ENCODE data around the gene ACTL6B.
"Not testable (repeated sequence)": the region's sequence is repeated elsewhere in the genome, so short reads cannot be mapped to it uniquely, and the experiment has no call there.

The ACTL6B gene

DNA sequence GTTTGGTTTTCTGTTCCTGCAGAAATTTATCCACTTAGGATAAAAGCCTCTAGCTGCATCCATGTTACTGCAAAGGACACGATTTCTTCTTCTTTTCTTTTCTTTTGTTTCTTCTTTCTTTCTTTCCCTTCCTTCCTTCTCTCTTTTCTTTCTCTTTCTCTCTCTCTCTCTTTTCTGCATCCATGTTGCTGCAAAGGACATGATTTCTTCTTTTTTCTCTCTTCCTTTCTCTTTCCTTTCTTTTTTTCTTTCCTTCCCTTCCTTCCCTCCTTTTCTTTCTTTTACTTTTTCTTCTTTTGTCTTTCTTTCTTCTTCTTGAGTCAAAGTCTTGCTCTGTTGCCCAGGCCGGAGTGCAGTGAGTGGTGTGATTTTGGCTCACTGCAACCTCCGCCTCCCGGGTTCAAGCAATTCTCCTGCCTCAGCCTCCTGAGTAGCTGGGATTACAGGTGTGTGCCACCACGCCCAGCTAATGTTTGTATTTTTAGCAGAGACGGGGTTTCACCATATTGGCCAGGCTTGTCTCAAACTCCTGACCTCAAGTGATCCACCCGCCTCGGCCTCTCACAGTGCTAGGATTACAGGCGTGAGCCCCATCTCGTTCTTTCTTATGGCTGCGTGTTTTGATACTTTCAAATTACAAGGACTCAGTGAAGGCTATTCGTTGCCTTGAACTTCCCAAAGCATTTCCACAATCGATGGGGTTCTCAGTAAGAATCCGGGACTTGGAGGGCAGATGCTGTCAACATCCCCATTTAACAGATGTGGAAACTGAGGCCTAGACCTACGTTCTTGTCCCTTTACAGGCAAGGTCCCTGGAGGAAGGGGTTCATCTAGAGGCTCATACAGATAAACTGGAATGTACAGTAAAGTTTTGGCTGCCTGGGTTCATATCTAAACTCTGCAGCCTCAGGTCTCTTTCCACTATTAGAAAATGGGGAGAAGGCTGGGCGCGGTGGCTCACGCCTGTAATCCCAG, 15.4 kb upstream of the ACTL6B start:
- no peak for ATAC-seq

DNA sequence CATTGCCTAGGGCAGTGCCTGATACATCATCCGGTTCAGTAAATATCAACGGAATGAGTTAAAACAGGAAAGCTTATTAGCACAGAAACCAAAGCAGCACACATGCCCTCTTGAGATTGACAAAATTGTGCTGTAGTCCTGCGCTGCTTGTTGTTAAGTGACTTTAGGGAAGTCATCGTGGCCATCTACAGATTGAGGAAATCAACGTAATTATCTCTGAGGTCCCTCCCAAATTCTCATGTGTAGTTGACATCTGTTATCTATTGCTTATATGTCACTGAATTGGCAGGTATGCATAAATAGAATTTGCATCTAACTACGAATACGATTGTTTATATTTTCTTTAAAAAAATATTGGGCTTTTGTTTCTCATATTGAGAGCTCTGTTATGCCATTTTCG, 13.8 kb upstream of the ACTL6B start:
- ATAC-seq = no peak

DNA sequence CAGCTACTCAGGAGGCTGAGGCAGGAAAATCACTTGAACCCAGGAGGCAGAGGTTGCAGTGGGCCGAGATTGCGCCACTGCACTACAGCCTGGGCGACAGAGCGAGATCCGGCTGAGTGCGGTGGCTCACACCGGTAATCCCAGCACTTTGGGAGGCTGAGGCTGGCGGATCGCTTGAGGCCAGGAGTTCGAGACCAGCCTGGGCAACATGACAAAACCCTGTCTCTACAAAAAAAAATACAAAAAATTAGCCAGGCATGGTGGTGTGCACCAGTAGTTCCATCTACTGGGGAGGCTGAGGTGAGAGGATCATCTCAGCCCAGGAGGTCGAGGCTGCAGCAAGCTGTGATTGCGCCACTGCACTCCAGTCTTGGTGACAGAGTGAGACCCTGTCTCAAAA, 12.9 kb upstream of the ACTL6B start:
- not testable (repeated sequence) for ATAC-seq

DNA sequence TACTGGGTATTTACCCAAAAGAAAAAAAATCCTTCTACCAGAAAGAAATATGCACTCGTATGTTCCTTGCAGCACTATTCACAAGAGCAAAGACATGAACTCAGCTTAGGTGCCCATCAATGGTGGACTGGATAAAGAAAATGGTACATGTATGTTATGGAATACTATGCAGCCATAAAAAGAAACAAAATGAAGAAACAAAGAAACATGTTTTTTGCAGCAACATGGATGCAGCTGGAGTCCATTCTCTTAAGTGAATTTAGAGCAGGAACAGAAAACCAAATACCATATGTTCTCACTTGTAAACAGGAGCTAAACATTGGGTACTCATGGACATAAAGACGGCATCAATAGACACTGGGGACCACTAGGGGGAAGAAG, 11.8 kb upstream of the ACTL6B start:
- ATAC-seq = no peak

DNA sequence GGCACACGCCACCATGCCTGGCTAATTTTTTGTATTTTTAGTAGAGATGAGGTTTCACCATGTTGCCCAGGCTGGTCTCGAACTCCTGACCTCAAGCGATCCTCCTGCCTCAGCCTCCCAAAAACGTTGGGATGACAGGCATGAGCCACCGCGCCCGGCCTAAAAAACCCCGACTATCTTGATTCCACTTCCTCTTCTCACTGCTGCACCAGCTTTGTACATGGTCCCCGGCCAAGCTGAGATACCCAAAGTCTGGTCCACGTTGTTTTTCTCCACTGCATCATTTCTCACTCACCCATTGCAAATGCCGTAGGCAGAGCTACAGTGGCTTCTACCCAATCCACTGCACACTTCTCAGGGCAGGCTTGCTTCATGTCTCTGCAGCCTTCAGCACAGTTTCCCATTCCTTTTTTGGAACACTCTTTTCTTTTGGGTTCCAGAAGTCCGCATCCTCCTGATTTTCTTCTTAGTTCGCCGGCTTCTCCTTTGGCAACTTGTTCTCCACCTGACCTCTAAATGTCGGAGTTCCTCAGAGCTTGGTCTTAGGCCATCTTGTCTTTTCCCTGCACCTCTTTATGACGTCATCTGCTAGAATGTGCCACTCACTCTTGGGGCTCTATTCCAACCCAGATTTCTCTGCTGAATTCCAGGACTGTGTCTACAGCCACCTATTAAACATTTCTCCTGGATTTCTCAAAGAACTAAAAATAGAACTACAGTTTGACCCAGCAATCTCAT, 11.3 kb upstream of the ACTL6B start:
- ATAC-seq = no peak

DNA sequence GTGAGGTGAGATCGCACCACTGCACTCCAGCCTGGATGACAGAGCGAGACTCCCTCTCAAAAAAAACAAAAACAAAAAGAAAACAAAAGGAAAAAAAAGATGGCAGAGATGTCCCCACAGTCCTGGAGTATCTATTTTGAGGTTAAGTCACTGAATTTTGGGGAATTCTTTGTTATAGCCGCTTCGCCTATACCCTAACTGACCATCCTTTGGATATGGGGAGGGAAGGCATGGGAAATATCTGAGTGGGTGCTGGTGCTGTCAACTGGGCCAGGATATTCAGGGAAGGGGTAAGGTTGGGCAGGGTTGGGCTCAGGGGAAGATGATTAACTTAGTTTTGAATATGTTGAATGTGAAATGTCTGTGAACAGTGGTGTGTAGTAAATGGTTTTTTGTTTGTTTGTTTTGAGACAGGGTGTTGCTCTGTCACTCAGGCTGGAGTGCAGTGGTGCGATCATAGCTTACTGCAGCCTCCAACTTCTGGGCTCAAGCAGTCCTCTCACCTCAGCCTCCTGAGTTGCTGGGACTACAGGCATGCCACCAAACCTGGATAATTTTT, 9.0 kb upstream of the ACTL6B start:
- ATAC-seq = no peak

DNA sequence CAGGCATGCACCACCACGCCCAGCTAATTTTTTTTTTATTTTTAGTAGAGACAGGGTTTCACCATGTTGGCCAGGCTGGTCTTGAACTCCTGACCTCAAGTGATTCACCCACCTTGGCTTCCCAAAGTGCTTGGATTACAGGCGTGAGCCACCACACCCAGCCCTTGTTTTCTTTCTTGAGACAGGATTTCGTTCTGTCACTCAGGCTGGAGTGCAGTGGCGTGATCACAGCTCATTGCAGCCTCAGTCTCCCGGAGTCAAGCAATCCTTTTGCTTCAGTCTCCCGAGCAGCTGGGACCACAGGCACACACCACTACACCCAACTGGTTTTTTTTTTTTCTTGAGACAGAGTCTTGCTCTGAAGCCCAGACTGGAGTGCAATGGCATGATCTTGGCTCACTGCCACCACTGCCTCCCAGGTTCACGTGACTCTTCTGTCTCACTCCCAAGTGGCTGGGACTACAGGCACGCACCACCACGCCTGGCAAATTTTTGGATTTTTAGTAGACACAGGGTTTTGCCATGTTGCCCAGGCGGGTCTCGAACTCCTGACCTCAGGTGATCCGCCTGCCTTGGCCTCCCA, 6.0 kb upstream of the ACTL6B start:
- ATAC-seq = not testable (repeated sequence)

DNA sequence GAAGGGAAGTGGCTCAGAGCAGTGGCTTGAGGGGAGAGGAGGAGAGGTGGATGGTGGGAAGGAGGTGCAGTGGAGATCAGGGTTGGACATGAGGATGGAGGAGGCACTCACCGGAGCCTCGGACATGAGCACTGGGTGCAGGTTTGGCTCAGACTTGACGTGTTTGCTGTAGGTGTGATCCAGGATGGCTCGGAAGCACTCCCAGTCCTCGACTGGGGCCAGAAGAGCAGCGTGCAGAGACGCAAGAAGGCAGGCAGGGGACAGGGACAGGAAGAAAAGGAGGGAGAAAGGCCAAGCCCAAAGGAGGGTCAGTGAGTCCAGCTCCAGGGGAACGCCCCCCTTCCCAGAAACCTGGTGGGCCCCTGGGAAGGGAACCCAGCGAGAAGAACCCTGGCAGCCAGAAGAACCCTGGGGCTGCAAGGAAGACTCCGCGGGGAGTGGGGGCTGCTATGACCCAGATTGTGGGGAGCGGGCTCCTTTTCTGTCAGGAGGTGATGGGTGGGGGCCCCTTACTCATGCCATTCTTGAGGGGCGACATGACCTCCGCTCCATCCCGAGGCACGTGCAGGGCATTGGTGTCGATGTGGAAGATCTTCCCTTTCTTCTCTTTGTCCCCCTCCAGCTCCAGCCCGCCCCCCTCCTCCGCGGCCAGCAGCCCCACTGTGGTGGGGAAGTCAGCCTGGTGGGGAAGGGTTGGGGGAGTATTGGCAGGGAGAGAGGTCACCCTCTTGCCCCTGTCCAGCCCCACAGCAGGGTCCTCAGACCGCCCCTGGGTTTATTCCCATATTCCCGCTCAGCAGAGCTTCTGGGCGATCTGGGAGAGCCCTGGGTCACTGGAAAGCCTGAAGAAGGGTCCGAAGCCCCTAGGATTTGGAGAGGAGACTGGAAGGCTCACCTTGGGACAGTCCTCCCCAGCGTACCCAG, 1.1 kb downstream of the ACTL6B start:
- ATAC-seq = no peak

DNA sequence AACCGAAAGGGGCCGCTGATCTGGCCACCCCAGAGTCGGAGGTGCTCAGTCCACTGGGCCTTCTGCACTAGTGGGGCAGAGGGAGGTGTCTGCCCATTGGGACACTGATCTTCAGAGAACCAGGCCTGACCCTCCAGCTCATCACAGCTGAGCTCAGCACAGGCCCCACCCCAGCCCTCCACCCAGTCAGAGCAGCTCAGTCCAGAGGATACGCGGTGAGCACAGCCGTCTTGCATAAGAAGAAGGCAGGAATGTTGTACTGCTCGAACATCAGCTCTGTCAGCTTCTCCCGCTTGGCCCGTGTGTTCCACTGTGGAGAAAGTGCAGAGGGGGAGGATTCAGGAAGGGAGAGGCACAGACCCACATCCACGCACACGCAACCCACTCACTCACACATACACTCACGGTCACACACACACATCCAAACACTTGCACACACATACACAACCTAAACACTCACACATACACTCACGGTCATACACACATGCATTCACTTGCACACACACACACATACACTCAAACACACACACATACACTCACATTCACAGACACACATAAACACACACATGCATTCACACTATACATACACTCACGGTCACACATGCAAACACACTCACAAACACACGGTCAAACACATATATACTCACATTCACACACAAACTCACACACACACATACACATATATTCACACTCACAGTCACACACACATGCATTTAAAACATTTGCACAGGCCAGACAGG, 6.3 kb downstream of the ACTL6B start:
- no peak for ATAC-seq

DNA sequence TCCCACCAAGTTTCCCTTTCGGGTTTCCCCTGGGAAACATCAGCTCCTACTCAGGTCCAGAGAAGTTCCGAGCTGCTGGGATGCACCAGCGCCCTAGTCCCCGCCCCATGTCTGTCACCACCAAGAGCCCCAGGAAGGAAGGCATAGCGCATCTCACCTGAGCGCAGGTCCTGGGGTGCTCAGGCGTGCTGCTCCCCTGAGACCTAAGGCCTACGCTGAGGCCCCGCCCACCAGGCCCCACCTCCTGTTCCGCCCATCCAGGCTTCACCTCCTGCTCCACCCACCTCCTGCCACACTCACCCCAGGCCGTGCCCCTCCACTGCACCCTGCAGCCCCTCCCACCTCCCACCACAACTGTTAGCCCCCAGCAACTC, 13.7 kb downstream of the ACTL6B start:
- ATAC-seq = peak; percentile 27 to 28

DNA sequence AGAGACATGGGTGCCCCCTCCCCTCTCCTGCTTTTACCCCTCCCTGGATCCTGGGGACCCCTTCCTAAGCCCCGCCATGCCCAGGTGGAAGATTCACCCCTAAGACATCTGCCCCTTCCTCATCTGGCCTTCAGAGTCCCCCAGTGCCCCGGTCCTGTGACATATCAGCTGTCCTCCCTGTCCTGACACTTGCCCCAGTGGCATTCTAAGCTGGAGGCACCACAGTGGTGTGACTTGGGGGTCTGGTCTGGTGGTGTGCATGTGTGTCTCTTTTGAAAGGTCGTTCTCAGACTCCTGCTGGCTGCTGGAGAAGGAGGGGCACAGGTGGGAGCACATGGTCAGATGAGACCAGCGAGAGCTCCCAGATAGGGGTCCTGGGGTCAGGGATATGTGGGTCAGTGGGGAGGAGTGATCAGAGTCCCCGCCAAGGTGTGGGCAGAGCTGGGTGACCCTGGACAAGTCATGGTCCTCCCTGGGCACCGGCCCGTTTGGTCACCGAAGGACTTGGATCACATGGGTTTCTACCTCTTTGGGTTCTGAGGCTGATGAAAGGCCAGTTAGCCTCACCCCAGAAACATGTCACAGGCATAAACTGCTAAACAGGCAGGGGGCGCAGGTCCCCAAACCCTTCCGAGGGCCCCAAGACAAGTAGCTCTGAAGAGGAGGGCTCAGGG, 14.3 kb downstream of the ACTL6B start:
- no peak for ATAC-seq

DNA sequence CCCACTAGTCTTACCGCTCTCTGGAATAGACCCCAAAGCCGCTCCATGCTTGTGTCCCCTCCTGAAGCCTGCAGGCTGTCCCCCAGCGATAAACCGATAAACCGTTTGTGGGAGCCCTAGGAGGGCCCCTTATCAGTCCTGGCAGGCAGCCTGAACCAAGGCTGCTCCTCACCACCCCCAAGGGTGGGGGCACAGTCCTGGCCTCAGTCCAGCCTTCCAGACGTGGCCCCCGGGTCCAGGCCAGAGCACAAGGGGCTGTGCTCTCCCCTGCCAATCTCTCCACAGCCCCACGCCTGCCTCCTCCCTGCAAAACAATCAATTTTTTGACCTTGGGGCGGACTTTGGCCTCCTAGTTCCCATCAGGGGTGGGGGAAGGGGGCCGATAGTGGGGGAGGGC, 14.8 kb downstream of the ACTL6B start, which contains the start of gene TFR2:
Gene TFR2 (minus strand): TSS at position 90 of the 397 bp plus-strand sequence. CDS start 43 bp downstream, at position 47.
- ATAC-seq = no peak

DNA sequence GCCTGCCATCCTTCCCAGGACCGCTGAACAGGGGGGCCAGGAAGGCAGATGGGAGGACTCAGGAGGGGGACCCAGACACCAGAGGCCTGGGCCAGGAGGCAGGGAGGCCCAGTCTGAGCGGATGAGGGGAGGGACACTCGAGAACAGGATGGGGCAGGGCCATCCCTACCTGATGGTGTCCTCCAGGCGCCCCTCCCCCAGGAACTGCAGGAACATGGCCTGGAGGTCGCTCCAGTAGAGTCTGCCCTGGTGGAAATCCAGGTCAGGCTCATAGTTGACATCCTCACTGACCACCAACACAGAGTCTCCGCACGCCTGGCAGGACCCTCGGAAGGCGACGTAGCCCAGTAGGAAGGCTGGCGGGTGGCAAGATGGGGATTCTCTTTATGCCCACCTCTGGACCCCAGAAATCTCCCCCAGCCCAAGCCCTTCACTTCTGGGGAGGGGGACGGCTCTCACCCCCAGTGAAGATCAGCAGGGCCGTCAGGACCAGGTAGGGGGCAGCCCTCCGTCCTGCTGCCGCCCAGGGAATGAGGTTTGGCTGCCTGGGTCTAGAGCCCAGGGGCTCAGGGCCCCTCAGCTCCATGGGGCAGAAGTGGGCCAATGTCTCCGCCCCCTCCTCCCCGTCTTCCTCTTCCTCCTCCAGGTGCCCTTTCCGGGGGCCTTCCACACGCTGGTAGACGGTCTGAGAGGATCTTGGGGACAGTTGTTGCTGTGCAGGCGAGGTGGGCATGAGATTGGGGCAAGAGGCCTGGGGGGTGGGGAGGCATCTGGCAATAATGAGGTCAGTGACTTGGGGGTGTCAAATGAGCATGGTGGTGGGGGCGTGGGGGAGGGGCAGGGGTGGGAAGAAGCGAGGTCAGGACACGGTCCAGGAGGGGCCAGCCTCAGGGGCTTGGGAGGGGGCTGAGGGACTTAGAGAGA, 15.5 kb downstream of the ACTL6B start:
- ATAC-seq = no peak

DNA sequence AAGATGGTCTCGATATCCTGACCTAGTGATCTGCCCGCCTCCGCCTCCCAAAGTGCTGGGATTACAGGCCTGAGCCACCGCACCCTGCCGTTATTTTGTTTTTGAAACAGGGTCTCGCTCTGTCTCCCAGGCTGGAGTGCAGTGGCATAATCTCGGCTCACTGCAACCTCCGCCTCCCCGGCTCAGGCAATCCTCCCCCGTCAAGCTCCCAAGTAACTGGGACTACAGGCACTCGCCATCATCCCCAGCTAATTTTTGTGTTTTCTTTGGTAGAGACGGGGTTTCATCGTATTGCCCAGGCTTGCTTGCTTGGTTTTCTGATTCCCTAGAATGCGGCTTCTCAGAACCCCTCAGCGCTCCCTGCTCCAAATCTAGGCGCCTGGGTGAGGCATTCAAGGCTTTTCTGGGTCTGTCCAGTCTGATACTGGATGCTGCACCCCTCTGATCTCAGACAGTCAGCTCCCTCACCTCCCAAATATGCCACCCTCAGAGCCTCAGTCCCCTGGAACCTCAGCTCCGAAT, 16.2 kb downstream of the ACTL6B start:
- no peak for ATAC-seq

DNA sequence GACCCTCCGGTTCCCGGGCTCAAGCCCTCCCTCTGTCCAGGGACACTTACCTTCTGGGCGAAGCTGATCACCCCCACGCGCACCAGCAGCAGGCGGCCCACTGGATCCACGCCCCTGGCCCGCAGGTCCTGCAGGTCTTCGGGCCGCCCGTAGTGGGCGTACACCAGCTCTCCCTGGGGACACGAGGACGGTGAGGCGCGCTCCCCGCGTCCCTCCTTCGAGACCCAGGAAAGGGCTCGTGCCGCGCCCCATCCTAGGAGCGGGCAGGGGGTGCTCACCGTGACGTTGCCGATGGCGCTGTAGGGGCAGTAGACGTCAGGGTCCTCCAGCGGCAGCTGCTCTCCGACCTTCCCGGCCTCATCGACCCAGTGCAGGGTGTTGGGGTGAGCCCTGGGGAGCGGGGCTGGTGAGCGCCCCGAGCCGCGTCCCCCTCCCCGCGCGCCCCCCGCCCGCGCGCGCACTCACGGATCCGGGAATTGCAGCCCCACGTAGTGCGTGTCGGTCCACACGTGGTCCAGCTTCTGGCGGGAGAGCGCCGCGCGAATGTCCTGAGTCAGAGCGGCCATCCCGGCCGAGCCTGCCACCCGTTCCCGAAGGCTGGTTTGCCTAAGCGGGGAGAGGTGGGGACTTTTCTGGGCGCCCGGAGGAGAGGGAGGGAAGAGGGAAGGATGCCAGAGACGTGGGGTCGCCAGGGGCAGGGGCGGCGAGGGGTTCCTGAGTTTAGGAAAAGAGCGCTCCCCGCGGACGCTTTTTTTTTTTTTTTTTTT, 23.1 kb downstream of the ACTL6B start:
- peak; percentile 81 to 84 for ATAC-seq

DNA sequence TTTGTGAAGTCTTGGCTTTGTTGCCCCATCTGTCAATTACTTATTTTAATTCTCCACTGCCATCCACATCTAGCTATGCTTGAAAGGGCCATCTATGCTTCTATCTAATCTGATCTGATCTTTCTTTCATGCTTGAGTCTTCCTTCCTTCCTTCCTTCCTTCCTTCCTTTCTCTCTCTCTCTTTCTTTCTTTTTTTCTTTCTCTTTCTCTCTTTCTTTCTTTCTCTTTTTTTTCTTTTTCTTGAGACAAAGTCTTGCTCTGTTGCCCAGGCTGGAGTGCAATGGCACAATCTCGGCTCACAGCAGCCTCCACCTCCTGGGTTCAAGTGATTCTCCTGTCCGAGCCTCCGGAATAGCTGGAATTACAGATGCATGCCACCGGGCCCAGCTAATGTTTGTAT, 26.2 kb downstream of the ACTL6B start:
- no peak for ATAC-seq

DNA sequence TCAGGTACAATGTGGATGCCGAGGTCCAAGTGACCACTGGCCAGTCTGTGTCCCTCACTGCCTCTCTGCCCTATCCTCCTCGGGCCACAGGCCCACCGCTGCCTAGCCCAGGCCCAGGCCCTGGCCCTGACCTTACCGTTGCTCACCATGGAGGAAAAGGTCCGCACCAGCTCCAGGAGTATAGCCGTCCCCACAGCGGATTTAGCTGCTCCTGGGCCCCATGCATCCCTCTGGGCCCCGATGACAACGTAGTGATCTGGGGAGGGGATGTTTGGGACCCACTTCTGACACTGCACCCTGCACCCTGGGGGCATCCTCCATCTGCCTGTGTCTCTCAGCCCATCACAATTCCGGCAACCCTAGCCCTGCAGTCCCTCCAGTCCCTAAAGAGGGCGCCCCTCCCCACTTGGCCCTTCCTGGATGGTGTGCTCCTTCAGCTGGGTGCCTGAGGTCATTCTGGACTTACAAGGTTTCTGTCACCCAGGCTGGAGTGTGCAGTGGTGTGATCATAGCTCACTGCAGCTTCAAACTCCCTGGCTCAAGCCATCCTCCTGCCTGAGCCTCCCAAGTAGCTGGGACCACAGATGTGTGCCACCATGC, 27.0 kb downstream of the ACTL6B start:
- ATAC-seq = no peak

DNA sequence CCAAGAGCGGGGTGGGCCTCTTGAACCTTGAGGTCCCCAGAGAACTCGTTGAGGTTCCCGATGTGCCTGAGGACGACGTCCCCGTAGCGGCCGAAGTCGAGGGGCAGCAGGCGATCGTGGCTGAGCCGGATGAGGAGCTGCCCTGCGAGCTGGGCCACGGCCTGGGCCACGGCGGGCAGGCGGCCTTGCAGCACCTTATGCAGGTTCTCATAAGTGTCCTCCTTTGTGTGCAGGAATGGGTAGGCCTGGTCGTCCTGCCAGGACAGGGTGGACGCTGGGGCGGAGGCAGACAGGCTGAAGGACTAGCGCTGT, 29.1 kb downstream of the ACTL6B start:
- no peak for ATAC-seq
